HTR-8/SVneo (cell line): ENCODE measurements around the gene FBXO45.
"Not testable (repeated sequence)": the region's sequence is repeated elsewhere in the genome, so short reads cannot be mapped to it uniquely, and the experiment has no call there.

ENCODE experiments used
- DNase-seq: peaks from one replicate; pipeline ENCODE4 v3.0.0; 2011; ENCODE audit warnings: low spot score, mixed read lengths; ENCODE audit not compliant: insufficient read length
- FAIRE-seq: peaks from 2 replicates; lab custom pipeline; 2011; peaks lifted over from hg19 to GRCh38; lab: Jason Lieb, UNC

FBXO45 gene

DNA sequence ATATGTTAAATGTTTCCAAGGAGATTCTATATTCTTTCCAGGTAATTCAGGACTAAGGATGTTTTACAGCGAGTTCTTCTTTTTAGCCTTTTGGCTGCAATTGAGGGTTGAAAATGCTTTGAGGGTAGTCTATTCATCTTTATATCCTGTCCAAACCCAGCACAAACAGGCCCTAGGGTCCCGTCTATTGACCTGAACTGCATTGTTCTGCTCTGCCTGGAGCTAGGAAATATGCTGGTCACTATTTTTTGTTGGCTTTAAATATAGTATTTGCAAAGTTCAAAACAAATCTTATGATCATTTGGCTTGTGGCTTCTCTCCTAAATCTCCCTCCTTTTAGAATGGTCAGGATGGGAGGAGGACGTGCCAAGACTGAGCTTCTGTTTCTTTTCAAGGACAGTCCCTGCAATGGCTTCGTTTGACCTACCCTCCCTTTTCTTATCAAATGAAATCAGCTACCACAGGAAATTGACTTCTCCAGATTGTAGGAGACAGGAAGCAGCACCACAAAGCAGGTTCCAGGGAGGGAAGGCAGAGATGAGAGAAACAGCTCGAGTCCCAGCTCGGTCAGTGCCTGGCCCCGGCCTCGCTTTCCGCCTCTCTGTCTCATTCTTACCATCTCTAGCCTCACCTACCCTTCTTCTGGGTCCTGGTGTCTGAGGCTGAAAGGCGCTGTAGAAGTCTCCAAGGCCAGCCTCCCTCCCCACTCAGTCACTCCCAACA lies 43.5 kb downstream of the FBXO45 start:
- FAIRE-seq (no peak), DNase-seq (no peak)

DNA sequence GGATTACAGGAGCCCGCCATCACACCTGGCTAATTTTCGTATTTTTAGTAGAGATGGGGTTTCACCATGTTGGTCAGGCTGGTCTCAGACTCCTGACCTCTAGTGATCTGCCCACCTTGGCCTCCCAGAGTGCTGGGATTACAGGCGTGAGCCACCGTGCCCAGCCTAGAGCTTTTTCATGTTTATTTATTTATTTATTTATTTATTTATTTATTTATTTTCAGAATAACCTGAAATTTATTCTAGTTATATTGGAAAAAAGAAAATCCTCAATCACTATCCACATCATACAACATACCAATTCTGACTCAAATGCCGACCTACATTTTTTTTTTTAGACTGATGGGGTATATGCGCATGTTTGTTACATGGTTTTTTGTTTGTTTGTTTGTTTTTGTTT lies 46.8 kb downstream of the FBXO45 start:
- DNase-seq, FAIRE-seq: not testable (repeated sequence)

DNA sequence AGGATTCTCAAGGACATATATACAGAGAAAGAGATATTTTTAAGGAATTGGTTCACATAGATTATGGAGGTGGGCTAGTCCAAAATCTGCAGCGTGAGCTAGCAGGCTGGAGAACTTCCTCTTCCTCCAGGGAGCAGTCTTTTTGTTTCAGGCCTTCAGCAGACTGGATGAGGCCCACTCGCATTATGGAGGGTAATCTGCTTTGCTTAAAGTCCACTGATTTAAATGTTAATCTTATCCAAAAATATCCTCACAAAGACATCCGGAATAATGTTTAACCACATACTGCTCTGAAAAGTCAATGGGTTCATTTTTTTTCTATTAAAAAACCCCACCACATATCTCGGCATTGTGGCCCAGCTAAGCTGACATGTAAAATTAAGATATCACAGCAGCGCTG lies 48.8 kb downstream of the FBXO45 start:
- FAIRE-seq = no peak
- no peak for DNase-seq

DNA sequence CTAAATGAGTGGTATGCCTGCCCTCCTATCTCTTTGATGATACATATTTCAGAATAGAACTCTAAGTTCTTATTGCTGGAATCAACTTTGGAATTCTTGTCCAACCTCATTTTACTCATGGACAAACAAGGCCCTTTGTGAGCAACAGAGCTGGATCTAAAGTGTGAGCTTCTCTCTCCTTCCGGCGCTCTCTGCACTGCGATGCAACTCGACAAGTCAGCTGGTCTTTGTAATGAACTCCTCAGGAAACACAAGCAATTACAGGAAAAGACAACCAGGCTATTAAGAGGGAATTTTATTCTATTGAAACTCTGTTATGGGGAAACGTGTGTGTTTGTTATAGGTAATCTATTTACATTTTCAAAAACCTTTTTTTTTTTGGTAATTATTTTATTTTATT lies 50.8 kb downstream of the FBXO45 start:
- DNase-seq (no peak), FAIRE-seq (no peak)

DNA sequence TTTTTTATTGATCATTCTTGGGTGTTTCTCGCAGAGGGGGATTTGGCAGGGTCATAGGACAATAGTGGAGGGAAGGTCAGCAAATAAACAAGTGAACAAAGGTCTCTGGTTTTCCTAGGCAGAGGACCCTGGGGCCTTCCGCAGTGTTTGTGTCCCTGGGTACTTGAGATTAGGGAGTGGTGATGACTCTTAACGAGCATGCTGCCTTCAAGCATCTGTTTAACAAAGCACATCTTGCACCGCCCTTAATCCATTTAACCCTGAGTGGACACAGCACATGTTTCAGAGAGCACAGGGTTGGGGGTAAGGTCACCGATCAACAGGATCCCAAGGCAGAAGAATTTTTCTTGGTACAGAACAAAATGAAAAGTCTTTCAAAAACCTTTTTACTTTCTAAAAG lies 51.2 kb downstream of the FBXO45 start:
- FAIRE-seq, DNase-seq: not testable (repeated sequence)

DNA sequence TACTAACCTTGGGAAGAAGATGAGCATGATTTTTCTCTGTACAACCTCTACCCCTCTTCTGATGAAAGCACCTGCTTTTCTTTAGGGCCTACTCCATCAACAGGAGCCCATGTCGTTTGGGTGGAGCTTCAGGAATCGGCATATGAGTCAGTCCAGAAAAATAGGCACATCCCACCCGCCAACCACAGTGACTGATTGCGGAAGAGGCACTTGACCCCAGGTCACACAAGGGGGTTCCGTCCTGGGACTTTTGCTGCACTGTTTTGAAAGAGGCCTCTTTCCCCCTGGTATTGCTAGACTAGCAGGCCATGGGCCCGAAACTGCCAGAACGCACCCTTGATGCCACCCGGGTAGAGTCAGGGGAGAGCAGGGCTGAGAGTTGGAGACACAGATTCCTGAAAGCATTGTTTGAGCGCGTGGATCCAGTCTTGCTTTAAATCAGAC lies 51.7 kb downstream of the FBXO45 start:
- FAIRE-seq (no peak), DNase-seq (no peak)

DNA sequence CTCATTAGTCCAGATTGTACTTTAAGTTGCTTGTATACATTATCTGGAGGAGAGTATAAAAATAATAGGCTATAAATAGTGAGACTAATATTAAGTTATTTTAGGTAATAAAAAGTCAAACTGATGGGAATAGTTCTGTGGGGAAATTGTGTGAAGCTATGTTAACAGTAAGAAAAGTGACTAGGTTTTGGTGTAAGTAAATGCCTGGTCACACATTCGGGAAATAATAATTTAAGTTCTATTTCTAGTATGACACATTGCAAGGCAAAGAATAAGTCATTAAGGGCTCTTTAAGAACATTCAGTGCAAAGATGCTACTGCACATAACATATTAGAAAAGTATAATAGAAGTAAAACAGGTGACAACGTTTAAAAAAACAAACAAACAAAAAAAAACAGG lies 52.2 kb downstream of the FBXO45 start:
- DNase-seq = no peak

DNA sequence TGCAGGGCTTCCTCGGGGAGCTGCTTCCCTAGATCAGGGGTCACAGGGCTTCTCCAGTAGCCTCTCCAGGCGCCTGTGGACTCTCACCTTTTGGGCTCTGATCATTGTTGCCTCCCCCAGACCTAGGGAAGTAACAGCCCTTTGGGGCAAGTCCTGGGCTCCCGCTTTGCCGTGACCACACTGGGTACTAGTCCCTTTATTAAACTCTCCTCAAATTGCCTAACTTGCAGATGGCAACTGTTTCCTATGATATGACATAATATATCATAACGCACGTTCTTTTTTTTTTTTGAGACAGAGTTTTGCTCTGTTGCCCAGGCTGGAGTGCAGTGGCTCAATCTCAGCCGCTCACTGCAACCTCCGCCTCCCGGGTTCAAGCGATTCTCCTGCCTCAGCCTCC lies 53.2 kb downstream of the FBXO45 start:
- no peak for FAIRE-seq
- DNase-seq = no peak

More for the DNA sequence above, 52.2 kb downstream of the FBXO45 start:
- FAIRE-seq = no peak

DNA sequence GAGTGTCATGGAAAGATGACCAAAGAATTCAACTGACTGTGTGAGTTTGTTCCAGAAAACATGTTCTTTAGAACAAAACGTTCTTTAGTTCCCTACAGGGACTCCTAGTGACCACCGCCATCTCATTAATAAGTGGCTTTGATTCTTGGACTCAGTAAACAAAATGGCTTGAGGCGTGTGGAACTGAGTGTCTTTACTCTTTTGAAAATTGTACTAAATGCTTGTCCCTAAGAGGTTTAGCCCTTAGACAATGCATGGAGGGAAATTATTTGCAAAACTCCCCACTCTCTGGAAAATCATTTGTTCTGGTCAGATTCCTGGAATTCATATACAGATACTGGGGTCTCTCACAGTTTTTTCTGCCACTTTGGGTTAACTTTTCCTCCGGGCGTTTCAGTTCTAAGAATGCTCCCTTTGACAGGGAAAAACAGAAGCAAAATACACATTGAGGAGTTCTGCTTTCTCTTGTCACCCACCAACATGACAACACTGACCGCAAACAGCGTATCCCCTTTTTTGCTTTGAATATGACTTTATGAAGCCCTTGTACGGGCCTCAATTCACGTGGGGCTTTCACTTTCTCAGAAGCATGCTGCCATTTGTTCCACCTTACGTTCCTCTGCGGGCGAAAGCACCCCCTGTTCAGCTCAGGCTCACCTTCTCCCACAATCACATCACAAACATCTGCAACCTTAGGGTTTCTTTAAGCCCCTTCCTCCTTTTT lies 55.8 kb downstream of the FBXO45 start:
- FAIRE-seq (no peak), DNase-seq (no peak)

DNA sequence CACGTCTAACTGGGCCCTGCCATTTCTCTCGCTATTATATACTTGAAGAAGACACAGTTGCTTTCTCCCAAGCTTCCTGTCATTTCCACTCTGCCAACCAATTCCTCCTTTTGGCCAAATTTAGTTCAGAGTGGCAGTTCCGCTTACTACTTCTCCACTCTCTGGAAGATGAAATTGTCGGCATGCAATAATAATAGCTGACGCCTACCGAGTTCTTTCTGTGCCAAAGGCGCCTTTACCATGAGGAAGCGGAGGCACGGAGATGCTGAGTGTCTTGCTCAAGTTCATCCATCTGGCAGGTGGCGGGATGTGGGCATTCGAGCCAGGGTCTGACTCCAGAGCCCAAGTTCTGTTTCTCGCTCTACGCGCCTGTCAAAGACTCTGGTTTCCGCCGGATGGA lies 56.4 kb downstream of the FBXO45 start:
- FAIRE-seq (no peak), DNase-seq (no peak)

DNA sequence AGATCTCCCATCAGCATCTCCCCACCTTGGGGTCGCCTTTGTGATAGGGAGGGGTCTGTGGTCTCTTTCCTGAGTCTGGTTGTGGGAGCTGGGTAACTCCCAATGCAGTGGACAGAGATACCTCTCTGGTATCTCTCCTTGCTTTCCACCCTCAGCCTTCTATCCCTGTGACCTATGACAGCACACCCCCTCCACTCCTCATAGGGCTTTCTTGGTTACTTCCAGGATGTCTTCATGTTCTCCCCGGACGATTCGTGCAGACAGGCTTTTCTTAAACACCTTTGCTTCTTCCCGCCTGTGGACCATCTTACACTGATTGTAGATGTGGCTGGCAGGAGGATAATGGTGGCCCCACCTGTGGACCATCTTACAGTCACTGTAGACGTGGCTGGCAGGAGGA lies 56.9 kb downstream of the FBXO45 start:
- FAIRE-seq (no peak), DNase-seq (no peak)

DNA sequence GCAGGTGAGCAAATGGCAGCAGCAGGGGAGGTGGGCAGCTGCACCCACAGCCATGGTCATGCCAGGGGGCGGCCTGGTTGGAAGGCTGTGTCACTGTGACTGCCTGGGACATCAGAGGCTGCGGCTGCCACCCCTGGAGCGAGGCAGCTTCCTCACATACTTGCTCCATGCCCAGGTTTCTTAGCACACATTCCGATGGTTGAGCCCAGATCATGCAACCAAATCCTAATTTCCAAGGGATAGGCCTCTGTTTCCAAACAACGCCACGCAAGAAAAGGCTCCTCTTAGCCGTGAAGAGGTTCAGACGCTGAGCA lies 59.4 kb downstream of the FBXO45 start:
- DNase-seq (no peak), FAIRE-seq (no peak)

DNA sequence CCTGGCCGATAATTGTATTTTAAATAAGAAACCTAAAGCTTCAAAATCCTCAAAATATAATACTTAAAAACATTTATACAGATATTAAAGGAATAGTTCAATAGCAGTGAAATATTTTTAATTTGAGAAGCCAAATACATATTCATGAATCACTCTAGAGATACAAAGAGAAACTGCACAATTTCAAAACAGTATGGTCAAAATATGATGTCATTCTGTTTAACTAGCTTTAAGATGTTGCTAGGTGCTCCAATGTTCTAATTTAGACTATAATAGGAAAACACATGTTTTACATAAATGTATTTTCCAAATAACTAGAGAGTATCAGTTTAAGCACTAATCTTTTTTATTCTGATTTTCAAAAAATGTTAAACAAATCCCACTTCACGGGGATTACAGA lies 60.8 kb downstream of the FBXO45 start:
- DNase-seq = no peak
- FAIRE-seq = no peak

DNA sequence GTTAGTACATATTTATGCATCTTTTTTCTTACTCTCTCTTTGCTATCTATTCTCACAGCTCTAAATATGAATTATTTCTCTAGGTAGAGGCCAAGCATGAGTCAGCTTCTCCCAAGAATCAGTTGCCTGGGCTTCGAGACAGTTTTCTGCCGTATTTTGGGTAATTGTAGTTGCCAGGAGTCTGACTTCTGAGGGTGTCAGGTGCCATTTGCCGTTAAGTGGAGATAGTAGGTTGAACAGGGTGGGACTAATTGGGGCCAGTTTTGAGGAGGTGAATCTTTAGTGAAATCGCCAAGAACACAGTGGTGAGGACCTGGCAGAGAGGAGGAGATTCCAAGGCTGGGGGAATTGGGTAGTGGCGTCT lies 63.2 kb downstream of the FBXO45 start:
- no peak for DNase-seq
- FAIRE-seq = no peak

DNA sequence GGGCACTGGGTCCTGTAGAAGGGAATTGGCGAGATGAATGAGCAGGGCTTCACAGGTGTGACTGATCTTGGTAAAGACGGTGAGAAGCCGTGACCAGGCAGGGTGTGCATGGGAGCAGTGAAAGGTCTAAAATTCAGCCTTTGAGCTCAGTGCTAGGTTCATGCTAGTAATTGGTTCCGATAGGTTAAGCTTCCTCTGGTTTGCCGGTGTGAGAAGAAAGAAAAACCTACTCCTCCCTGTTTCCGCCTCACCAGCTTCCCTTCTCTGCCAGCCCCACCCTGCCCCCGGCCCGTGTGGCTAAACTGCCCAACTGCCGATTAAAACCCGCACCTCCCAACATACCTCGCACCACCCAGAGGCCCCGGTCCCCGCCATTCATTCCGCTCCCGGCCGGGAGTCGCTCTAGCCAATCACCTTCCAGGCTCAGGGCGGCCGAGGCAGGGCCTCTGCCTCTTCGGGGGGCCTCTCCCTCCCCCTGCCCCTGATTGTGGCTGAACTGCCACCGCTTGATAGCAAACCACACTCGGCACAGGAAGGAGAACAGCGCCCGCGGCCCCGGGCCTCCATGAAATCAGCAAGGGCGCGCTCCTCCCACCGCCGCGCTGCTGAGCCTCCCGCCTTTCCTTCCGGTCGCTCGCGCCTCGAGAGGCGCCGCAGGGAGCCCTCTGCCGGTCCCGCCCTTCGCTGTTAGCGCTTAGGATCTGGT lies 63.7 kb downstream of the FBXO45 start:
- DNase-seq (peak; percentile 82), FAIRE-seq (no peak)

DNA sequence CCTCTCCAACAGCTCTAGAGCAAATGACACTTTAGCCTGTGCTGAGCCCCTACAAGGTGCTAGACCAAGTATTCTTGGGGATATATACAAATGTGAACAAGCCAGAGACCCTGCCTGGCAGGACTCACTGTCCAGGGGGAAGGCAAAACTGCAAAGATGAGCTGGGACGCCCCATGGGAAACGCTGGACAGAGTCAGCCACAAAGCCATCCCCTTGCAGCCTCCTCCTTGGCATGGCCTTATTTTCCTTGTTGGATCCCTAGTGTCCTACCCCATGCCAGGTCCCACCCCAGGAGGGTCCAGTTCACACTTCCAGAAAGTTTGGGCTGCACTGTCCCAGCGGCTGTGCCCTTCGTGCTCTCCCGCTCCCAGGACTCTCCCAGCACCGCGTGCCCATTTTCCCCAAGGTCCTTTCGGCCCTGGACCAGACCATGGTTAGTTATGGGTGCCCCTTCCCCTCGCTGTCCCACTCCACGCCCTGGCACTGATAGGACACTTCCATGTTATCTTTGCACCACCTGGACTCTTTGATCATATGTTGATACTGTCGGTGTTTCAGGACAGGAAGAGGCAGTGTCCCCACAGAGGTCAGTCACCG lies 65.2 kb downstream of the FBXO45 start:
- DNase-seq = no peak
- FAIRE-seq = no peak

DNA sequence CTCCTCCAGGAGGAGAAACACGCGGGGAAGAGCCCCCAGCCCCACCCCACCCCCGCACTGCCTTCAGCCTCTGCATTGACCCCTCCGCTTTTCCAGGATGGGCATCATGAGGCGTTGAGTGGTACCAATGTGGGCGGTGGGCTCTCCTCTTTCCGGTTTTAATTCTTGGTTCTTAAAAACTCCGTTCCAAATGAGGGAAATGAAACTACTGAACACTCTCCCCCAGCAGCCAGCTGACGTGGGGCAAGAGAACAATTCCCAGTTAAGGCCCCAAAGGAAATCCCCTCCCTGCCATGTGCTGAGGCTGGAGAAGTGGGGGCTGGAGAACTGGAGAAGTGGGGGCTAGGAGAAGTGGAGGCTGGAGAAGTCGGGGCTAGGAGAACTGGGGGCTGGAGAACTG lies 65.8 kb downstream of the FBXO45 start:
- DNase-seq (no peak), FAIRE-seq (no peak)

DNA sequence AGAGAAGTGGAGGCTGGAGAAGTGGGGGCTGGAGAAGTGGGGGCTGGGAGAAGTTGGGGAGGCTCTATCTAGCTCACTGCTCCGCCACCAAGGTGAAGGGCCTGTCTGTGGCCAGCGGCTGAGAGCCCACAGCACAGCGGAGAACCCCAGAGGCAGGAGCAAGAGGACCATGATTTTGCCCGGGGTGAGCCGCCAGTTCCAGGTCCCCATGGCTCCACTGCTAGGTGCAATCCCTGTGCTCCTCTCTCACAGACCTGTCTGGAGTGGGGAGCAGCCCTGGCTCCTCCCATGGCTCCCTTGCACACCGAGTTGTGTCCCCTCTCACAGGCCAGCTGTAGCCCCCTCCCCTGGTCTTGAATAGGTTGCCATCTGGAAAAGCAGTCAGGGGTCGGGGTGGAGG lies 66.4 kb downstream of the FBXO45 start:
- DNase-seq = no peak
- FAIRE-seq = no peak

DNA sequence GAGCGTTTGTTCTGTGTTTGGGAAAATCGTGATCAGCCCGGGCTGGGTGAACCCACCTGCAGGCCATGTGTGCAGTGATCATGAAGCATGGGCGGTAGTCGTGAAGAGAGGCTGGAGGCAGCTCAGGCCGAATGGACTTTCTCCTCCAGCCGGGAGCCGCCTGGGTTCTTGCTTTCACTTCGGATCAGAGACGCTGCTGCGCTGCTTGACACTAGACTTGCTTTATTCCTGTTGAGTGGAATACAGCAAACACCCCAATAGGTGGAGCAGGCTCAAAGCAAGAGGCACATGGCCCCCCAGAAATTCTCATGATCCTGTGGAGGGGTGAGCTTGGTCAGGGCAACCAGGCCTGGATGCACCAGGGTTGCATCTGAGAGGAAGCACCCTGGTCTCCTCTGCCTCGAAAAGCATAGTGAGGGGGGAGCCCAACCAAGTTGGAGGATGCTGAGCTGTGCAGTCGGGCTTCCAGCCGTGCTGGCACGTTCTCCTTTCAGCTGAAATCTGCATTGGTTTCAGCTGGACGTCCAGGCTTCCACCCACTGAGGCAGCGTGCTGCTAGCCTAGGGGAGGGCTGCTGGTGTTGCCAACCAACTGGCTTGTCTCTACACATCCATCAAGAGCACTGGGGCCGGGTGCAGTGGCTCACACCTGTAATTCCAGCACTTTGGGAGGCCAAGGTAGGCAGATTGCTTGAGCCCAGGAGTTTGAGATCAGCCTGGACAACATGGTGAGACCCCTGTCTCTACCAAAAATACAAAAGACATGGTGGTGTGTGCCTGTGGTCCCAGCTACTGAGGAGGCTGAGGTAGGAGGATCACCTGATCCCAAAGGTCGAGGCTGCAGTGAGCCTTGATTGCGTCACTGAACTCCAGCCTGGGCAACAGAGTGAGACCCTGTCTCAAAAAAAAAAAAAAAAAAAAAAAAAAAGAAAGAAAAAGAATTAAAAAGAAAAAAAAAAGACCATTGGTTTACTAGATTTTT lies 68.2 kb downstream of the FBXO45 start:
- FAIRE-seq = no peak
- DNase-seq = no peak

DNA sequence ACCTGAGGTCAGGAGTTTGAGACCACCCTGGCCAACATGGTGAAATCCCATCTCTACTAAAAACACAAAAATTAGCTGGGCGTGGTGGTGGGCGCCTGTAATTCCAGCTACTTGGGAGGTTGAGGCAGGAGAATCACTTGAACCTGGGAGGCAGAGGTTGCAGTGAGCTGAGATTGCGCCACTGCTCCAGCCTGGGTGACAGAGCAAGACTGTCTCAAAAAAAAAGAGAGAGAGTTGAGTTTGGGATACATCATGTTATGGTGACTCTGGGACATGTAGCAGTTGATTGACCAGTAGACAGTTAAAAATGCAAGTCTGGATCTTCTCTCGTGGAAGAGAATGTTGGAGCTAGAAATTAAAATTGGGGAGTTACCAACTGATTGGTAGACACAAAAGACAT lies 69.5 kb downstream of the FBXO45 start:
- FAIRE-seq, DNase-seq: not testable (repeated sequence)
